HG02885 (cell line): Measurements from ENCODE around the gene ADGRG1.
A peak's percentile ranks its signal among the peaks of the same experiment; 100 is the strongest.

Experiments
- ATAC-seq: cut with Tn5 transposase; IDR thresholded peaks from one replicate; pipeline ENCODE4 v1.9.1; 2021; ENCODE audit warnings: mild to moderate bottlenecking; ENCODE audit not compliant: unreplicated experiment, poor library complexity

Gene ADGRG1

GRCh38 chr16:57647136-57647875, 18.9 kb downstream of the ADGRG1 start:
- no peak for ATAC-seq

GRCh38 chr16:57648125-57648524, 19.7 kb downstream of the ADGRG1 start:
- ATAC-seq, result no peak

- peak; percentile 70 for ATAC-seq
These were observed 20.4 kb downstream of the ADGRG1 start for GRCh38 chr16:57648581-57649442.

- no peak for ATAC-seq
These were observed 21.0 kb downstream of the ADGRG1 start for GRCh38 chr16:57649443-57649751.

GRCh38 chr16:57649846-57650245, 21.4 kb downstream of the ADGRG1 start:
- no peak for ATAC-seq

- ATAC-seq, result no peak
These were observed 23.2 kb downstream of the ADGRG1 start for GRCh38 chr16:57651344-57652333.

- no peak for ATAC-seq
These were observed 24.5 kb downstream of the ADGRG1 start for GRCh38 chr16:57652695-57653471.

GRCh38 chr16:57653936-57654335, 25.5 kb downstream of the ADGRG1 start:
- ATAC-seq, result no peak

- no peak for ATAC-seq
These were observed 28.0 kb downstream of the ADGRG1 start for GRCh38 chr16:57656342-57656955.

- ATAC-seq, result no peak
These were observed 28.8 kb downstream of the ADGRG1 start for GRCh38 chr16:57657228-57657627.

GRCh38 chr16:57658130-57658877, 29.9 kb downstream of the ADGRG1 start:
- no peak for ATAC-seq

GRCh38 chr16:57658878-57659674, 30.6 kb downstream of the ADGRG1 start:
- ATAC-seq, result no peak

GRCh38 chr16:57660715-57661463, 32.5 kb downstream of the ADGRG1 start:
- ATAC-seq, result no peak

- ATAC-seq, result no peak
These were observed 33.1 kb downstream of the ADGRG1 start for GRCh38 chr16:57661510-57661909.

GRCh38 chr16:57661936-57662906, 33.8 kb downstream of the ADGRG1 start:
- no peak for ATAC-seq

- no peak for ATAC-seq
These were observed 35.0 kb downstream of the ADGRG1 start for GRCh38 chr16:57663436-57663835.
